Measurements from ENCODE around the gene PARP6.

Gene PARP6, protein sequence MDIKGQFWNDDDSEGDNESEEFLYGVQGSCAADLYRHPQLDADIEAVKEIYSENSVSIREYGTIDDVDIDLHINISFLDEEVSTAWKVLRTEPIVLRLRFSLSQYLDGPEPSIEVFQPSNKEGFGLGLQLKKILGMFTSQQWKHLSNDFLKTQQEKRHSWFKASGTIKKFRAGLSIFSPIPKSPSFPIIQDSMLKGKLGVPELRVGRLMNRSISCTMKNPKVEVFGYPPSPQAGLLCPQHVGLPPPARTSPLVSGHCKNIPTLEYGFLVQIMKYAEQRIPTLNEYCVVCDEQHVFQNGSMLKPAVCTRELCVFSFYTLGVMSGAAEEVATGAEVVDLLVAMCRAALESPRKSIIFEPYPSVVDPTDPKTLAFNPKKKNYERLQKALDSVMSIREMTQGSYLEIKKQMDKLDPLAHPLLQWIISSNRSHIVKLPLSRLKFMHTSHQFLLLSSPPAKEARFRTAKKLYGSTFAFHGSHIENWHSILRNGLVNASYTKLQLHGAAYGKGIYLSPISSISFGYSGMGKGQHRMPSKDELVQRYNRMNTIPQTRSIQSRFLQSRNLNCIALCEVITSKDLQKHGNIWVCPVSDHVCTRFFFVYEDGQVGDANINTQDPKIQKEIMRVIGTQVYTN

DNA sequence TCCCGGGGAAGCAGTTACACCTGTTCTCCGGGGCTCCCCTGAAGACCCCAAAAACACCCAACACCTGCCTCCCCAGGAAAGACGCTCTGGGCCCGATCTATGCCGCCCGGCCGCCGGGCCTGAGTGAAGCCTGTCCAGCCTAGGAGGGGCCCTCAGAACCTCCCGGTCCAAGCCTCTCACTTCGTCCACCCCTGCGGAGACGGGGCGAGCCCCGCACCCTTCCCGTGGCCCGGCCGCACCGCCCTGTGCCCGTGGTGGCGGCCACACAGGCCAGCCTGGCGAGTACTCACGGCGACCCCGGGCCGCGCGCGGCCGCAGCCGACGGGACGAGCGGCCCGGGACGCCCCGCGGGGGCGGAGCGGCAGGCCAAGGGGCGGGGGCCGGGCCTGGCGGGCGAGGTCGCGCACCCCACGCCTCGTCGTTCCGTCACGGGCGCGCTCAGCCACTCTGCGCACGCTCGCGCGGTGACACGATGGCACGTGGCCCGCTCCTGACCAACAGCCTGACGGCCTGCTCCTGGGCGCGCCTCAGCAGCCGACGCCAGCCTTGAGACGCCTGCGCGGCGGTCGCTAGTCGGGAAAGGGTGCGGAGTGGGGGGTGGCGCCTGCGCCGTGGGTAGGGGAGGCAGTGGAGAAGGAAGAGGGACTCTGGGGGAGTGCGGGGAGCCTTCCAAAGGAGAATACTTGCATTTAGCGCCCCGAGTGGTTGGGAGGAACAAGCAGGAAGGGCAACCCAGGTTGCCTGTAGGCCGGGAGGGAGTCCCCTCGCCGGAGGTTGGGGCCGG, at the start of gene PARP6:
PARP6 (minus strand) TSS at position 342 of the 784 bp plus-strand sequence. CDS start 5,077 bp downstream, outside the sequence.
- DNase-seq = peak; percentile 84 to 96

DNA sequence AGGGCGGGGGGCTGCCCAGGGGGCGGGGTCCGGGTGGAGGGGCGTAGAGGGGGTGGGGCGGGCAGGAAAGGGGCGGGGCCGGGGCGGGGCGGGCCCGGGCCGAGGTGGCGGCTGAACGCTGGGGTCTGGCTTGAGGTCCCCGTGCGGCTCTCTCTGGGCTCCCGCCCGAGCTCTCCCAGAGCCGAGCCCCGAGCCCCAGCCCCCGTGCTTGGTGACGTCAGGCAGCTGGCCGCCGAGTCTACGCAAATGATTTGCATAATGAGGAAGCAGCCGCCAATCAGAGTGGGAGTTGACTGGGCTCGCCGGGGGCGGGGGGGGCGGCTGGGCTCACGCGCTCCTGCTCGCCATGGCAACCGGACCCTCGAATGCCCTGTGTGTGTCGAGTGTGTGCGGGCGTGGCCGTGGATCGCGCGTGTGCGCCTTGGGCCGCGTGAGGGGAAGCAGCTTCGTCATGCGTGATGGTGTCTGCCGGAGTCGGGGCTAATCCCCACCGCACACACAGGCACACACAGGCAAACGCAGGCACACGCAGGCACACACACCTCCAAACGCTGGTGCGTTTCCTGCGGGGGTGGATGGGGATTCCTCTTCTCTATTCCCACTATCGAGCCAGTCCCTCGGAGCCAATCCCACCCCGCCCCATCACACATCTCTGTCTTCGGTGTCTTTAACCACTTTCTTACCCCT, 47.8 kb upstream of the PARP6 start, which contains the start of gene CELF6:
CELF6 (minus strand) TSS at position 173 of the 687 bp plus-strand sequence. CDS start 283 bp downstream, outside the sequence.
- peak; percentile 76 to 90 for DNase-seq

DNA sequence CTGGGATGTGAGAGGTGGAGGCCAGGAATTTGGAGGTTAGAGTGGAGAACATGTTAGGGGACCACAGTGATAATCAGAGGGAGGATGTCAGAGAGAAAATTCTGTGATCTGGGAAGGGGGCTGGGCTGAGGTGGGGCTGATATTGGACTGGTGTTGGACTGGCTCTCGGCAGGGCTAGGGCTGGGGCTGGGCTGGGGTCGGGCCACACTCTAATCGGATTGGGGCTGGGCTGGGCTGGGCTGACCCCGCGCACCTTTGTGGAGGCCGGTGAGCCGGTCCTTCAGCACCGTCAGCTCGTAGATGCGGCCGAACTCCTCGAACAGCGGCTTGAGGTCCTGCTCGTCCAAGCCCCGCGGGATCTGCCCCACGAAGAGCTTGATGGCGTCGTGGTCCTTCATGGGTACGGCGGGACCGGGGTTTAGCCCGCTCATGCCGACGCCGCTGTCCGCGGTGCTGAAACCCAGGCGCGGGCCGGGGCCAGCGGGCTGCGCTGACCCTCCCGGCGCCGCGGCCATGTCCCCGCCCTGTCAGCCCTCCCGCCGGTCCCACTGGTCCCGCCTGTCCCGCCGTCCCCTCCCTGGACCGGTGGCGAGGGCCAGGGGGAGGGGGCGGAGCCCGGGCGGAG, 47.1 kb upstream of the PARP6 start:
- no peak for DNase-seq

DNA sequence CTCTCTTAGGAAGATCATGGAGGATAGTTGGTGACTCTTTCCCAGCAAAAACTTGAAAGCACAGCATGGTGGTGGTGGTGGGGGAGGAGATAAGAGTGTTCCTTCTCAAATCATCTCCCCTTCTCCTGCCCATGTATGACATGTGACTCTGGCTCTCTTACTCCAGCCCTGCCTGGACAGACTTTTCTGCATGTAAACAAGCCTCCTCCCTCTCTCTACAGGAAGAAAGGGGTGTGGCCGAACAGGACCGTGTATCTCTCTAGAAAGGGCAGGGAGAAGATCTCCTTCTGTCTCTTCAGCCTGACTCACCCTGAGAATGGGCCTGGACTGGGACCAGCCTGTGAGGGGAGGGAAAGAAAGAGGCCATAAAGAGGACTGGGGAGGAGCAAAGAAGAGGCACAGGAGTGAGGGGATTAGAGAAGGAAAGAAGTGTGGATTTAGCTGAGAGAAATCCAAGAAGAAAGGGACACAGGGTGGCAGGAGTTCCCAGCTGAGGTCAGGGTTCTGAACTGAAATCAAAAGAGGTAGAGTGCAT, 46.1 kb upstream of the PARP6 start:
- DNase-seq = peak in 1 of 2 experiments; percentile 6

DNA sequence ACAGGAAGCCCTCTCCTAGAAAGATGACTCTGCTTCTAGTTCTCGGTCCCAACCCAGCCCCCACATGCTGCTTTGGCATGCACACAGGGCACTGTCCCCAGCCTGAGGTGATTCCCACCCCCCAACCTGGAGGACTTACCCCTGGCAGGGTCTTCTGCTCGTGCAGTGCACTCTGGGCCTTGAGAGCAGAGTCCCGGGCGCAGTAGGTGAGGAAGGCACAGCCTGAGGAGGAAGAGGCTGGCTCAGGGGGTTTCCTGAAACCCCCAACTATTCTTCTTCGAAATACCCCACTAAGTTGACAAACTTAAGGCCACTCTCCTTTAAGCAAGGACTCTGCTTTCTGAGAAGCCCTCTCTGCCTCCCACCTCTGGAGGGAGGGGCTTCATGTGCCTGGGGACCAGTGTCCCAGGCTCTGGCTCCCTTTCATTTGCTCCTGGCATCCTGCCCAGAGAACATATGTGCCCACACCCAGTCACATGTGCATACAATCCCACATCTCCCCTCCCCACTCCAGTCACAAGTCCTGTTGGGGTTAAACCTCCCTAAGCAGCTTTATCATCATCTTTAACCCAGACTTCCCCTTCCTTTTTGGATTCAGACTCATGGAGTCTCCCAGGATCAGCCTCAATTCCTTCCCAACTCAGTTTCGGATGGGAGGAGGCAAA, 43.5 kb upstream of the PARP6 start:
- DNase-seq = peak; percentile 5 to 75

DNA sequence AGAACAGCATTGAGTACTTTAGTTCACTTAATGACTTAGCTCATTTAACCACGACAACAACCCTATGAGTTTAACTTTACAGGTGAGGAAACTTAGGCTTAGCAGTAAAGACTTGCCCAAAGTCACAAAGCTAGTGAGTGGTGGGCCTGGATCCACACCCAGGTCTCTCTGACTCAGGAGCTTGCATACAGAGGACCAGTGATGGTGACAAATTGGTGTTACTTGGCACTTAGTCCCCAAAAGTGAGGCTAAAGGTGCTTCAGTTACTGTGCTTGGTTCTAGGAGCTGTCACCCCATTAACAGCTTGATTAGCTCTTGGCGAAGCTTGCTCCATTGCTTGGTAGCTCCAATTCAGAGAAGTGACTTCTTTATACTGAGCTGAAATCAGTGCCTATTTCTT, 41.5 kb upstream of the PARP6 start:
- DNase-seq = no peak

DNA sequence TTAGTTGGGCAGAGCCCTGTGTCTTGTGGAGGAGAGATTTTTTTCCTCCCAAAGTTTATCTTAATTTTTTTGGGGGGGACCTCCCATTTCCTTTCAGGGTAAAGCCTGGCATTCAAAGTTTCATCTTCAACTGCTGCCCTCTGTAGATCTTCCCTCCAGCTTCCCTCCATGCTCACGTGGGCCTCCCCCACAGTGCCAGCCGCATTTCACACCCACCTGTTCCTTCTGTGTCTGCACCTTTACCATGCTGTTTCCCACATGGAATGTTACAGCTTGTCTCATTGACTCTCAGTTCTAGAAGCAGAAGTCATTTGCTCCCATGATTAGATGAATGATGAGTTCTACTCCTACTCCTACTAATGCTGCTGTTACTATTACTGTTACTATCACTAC, 41.1 kb upstream of the PARP6 start:
- DNase-seq = no peak

DNA sequence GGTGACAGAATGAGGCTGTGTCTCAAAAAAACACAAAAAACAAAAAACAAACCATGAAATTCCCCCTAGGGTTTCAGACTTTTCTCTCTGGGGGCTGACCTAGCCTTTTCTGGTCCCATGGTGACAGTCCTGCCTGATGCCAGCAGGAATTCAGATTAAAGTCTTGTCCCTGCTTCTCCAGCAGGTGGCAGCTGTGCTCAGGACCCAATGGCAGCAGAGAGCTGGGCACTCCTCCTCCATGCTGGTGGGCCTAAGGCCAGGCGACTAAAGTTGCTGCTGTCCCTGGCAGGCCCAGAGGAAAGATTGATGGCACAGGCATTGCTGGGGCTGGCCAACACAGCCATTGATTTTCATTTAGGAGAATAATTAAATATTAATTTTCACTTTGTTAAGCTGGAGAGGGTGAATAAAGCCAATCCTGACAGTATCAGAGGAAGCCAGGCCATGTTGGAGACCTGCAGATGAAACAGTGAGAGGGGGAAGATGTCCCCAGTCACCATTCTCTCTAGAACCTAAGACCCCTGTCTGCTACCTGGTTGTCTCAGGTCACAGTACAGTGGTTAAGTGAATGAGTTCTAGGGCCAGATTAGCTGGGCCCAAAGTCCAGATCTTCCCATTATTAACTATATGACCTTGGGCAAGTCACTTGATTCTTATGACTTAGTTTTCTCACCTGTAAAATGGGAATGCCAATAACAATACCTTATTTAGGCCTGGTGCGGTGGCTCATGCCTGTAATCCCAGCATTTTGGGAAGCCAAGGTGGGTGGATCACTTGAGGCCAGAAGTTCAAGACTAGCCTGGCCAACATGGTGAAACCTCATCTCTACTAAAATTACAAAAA, 40.5 kb upstream of the PARP6 start:
- DNase-seq = peak; percentile 43 to 73

DNA sequence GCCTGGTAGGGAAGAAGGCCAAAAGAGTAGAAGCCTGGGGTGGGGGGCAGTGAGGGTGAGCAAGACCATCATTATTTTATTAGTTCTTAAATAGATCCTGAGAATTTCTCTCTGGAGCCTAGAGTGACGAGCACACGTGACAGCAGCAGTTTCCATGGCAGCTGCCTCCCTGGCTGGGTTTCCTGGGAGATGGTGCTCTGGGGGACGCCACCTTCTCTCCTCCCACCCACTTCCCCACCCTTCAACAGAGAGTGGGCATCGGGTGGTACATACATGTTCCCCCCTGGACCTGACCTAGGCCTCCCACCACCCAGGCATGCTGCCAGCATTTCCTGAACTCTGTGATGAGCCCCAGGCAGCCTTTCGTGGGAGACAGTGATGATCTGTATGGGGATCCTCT, 34.7 kb upstream of the PARP6 start:
- DNase-seq = no peak

DNA sequence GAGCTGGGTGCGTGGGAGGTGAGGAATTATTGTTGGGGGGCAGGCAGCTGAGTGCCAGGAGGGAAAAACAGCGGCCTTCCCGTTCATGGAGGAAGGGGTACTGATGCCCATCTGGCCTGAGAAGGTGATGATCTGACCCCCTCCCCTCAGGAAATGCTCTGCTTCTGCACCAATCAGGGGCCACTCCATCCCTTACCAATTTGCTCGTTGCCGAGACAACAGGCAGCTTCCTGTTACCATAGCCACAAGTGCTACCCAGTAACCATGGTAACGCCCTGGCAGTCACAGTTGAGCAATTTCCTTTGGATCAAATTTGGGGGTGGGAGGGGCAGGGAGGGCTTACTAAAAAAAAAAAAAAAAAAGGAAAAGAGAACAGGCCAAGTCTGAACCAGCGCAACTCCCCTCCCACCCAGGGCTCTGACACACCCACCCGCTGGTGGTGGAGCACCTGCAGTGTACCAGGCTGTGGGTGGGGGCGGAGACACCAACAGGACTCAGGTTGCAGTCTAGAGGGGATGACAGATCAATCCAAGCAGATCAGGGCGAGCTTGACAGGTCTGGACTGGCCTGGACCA, 33.9 kb upstream of the PARP6 start:
- peak; percentile 12 to 36 for DNase-seq

DNA sequence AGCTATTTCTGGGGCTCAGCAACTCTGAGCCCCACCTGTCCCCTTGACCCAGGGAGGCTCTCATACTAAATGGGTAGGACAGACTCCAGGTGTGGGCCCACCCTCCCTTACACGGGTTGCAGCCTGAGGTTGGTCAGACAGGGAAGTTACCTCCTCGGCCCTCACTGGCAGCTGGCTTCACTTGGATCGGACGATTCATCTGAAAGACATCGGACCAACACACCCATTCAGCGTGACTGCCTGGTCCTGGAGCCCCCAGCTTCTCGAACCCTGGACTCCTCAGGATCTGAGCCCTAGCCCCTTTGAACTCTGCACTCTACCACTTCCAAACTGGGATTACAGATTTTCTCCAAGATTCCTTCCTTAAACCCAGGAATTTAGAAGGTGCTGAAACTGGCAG, 32.2 kb upstream of the PARP6 start:
- no peak for DNase-seq

DNA sequence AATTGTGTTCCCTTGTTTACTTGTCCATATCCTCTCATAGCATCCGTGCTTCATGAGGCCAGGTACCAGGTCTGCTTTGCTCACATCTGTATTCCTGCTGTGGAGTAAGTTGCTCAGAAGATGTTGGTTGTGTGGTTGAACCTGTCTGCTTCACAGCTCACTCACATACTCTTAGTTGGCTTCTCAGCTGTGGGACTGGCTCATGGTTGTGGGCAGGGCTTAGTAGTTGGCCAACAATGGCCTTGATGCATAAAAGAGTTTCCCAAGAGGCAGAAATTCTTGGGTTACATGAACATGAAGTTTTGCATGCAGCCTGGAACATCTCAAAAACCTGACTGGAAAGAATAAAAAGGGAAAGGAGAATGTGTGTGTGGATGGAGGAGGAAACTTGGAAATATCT, 30.6 kb upstream of the PARP6 start:
- DNase-seq = no peak

DNA sequence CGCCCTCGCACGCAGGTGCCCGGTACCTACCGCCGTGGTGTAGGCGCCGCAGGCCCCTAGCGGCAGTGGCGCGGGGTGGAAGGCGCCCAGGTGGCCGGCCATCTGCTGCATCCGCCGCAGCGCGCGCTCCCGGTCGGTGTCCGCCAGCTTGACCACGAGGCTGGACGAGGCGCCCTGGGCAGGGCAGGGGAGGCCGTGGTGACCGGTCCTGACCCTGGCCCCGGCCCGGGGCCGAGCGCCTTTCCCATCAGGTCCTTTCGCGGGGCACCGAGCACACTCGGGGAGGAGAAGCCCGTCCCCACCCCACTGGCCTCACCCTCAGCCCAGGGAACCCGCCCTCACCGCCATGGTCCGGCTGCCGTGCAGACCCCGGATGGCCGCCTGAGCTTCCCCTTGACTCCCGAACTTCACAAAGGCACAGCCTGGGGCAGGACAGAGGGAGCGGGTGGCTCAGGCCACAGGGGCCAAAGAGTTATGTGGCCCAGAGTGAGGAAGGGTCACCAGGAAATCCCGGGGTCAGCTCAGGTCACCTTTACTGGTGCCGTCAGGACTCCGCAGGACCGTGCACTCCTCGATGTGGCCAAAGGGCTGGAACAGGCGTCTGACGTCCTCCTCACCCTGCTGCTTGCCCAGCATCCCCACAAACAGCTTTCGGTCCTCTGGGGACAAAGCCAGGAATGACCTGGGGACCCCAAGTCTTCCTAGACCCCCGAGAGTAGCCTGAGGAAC, 17.4 kb upstream of the PARP6 start:
- DNase-seq = no peak

DNA sequence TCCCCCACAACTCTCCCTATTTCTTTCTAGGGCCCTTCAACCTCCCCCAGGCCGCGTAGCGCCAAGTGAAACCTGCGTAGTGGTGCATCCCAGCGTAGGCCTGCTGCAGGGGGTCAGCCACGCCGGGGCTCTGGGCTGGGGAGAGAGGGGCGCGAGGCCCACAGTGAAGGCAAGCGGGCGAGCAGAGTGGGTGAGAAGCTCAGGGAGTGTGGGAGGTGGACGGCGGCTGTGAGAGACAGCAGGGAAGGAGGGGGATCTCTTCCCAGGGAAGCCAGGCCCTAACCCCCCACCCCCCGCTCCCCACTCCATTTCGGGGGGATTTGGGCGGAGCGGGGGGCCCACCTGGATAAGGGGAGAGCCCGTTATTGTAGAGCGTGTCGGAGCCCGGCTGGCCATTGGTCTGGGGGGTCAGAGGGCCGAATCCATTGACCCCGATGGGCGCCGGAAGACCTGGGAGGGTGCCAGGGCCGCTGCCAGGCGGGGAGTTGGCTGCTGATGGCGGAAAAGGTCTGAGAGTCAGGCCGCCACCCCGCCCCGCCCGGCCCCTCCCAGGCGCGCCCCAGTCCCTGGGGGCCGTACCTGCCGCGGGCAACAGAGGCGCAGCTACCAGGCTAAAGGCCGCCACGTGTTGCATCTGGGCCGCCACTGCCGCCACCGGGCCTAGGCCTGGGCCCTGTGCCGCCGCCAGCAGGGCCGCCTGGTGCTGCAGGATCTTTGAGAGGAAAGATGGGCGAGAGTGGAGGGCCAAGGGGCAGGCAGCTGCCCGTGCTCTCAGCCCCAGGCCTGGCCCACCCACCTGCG, 16.6 kb upstream of the PARP6 start:
- DNase-seq = no peak

DNA sequence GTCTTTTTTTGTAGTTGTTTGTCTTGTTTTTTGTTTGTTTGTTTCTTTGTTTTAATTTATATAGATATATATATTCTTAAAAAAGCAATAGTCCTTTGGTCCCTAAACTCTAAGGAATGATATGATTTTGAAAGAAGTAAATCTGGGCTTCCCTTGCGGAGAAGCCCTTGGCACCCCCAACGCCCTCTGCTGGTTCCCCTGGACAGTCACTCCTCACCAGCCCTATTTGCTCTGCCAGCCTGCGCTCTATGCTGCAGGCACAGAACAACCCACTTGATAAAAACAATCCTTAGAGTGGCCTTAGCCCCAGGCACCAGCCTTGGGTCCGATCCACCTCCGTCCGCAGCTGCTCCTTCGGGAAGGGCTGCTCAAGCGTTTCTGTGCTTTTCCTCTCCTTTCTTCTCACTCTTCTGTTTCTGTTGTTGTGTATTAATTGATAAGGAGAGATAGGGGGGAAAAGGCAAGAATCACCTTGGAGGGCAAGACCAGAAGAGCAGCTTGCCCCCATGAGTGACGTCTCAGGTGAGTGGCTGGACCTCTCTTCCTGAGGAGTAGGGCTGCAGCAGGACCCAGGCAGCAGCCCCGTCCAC, 13.7 kb upstream of the PARP6 start:
- DNase-seq = peak in 1 of 2 experiments; percentile 12

DNA sequence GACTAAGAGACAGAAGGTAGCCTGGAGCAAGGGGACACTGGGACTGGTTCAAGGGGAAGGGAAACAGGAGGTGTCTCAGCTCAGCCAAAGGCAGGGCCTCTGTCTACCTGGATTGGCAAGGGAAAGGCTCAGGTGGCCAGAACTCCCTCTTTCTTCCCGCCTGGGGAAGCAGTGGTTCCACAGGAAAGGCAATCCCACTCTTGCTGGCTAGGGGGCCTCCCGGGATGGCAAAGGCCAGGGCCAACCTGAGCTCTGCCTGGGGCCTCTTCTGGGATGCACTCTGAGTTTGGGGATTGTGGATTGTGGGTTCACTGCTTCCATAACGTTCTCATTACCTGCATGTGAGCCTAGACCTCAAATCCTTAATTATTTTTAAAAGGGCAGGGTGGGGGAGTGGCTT, 13.0 kb upstream of the PARP6 start:
- DNase-seq = no peak

DNA sequence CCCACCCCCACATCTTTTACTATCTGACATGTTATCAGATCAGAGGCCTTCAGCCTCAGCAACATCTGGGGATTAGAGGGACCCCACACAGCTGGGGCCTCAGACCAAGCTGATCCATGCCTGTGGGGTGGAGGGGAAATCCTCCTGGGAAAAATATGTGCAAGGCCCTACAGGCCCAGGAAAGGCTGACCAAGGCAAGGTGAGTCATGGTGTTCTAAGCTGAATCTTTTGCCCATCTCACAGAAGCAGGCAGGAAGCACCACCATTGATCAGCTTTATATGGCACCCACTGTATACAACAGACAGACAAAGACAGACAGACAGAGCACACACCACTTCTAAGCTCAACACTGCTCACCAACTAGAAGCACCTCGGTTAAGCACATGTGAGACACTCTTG, 12.4 kb upstream of the PARP6 start:
- no peak for DNase-seq

DNA sequence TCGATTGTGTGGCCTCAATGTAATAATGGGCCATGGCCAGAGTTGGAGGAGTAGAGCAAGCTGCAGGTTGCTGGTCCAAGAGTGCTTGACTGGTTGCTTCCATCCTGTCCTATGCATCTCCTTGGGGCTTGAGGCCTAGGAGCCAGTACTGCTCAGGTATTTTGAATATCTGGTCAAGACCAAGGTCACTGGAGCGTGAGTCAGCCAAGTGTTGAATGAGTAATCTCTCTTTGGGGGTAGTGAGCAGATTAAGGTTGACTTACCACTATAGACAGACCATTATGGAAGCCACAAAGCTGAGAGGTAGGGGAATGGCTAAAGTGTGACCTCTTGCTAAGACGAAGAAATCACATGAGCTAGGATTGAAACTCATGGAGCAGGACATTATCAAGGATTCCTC, 9.4 kb upstream of the PARP6 start:
- DNase-seq = no peak

Measured in NCI-H446 (cell line).